T-helper 1 cell (primary cell): ENCODE results near the gene C15orf62.
A peak's percentile ranks its signal among the peaks of the same experiment; 100 is the strongest.

ENCODE experiments used
- DNase-seq, 5 donors: peaks; one replicate each; pipeline ENCODE4 v3.0.0-alpha.2; 2012 to 2020
- total RNA-seq, 4 donors: gene quantifications; one replicate each; lab custom pipeline; 2026; lab: John Stamatoyannopoulos, UW

Gene C15orf62, protein sequence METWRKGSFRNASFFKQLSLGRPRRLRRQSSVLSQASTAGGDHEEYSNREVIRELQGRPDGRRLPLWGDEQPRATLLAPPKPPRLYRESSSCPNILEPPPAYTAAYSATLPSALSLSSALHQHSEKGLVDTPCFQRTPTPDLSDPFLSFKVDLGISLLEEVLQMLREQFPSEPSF
- total RNA-seq = 0.54 to 2.9 (median 1.1) reads per million in 4 donors

DNA sequence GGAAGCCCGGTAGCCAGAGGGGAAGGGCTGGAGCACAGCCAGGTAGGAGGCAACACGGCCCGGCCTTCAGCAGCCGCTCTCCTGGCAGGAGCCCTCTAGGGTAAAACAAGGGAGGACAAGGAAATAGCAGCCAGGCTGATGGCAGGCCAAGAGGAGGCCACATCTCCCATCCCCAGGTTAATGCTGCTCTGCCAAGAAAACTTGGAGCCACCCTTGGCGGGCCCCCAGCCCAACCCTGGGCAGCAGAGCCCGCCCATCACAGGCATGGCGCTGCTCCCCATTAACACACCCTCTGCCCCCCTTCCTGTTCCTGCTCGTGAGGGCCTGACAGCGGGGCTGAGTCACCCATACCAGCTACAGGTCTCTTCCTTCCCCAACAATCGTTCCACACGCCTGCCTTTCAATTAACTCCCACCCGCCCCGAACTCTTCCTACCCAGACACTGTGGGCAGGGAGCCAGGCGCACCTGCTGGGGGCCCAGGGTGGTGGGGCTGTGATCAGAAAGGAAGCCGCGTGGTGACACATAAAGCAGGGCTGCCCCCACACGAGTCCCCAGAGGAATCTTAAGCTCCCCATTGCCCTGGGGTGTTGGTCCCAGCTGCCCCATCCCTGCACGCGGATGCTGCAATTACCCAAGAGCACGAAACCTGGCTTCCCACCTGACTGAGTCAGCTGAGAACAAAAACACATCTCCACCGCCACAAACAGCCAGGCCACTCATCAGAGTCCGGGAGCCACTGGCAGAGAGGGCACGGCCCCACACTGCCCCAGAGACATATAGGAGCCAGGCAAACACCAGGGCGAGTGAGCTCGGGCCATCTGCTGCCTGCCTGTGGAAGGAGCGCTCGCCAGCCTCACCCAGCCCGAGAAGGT, at the start of gene C15orf62:
C15orf62 (plus strand) TSS at position 707 of the 873 bp plus-strand sequence. CDS start 516 bp downstream, outside the sequence.
- peak in 2 of 5 donors; percentile 16 to 23 for DNase-seq

- no peak for DNase-seq
These were observed 48.1 kb upstream of the C15orf62 start for GRCh38 chr15:40721701-40722100.

- DNase-seq = no peak
These were observed 47.4 kb upstream of the C15orf62 start for GRCh38 chr15:40722354-40722753.

DNA sequence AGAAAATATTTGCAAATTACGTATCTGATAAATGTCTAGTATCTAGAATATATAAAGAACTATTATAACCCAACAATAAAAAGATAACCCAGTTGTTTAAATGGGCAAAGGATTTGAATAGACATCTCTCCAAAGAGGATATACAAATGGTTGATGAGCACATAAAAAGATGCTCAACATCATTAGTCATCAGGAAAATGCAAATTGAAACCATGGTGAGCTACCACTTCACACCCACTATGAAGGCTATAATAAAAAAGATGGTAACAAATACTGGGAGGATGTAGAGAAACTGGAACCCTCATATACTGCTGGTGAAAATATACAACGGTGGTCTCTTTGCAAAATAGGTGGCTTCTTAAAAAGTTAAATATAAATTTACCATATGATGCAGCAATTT, 46.8 kb upstream of the C15orf62 start:
- DNase-seq = no peak

DNA sequence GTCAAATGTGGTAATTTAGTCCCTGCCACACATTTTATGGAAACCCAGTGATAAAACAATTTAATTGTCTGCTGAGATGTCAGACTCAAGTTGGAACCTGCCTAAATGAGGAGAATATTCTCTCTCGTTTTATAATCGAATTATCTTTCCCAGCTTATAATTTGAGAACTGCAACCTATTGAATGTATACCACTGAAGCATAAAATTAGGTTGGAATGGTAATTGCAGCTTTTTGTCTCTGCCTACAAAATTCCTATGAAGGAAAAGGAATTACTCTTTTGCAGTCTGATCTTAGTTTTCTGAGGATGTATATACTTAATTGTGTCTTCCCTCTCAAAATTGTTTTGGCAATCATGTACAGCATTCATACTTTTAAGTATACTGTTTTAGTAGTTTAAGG, 45.9 kb upstream of the C15orf62 start:
- DNase-seq = no peak

- no peak for DNase-seq
These were observed 38.7 kb upstream of the C15orf62 start for GRCh38 chr15:40731034-40731433.

- DNase-seq = no peak
These were observed 33.2 kb upstream of the C15orf62 start for GRCh38 chr15:40736575-40736974.

DNA sequence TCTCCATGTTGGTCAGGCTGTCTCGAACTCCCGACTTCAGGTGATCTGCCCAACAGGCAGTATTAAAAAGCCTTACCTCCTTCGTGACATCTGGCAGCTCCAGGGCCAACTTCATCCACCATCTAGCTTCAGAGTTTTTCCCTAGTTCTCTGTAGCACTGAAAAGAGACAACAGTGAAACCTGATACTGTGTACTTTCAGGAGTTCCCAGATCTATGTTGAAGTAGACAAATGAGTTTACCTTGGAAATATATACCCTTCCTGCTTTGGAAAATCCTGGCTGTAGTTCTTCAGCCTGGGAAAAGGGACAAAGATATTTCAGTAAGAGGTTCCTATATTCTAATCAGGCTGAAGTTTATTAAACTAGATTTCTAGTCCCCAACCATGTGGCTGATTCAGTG, 32.7 kb upstream of the C15orf62 start:
- no peak for DNase-seq

- DNase-seq = no peak
These were observed 30.7 kb upstream of the C15orf62 start for GRCh38 chr15:40739047-40739446.

- DNase-seq = no peak
These were observed 29.9 kb upstream of the C15orf62 start for GRCh38 chr15:40739854-40740253.

- DNase-seq = no peak
These were observed 26.3 kb upstream of the C15orf62 start for GRCh38 chr15:40743485-40743901.

- peak; percentile 47 to 79 (median 61) for DNase-seq
These were observed 25.6 kb upstream of the C15orf62 start for GRCh38 chr15:40743921-40744814.

- DNase-seq = no peak
These were observed 25.0 kb upstream of the C15orf62 start for GRCh38 chr15:40744815-40745152.

DNA sequence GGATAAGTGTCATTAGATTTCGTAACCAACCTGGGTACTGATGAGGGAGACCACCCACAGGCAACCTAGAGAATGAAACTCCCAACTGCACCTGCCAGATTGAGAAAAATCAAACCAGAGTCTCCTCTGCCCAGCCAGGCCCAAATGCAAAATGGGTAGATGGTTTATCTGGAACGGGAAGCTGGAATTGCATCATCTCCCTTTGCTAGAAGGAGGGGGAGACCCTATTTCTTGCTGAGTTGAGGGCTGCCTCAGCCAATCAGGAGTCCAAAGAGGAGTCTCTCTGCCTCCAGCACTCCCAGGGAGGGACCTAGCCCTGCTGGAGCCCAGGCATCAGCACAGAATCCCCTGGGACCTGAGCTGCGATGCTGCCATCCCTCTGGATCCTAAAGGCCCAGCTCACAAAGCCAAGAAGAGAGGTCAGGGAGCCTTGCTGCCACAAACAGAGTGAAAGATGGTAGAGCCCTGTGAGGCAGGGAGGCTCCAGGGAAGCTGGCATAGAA, 22.8 kb upstream of the C15orf62 start:
- DNase-seq = no peak

GRCh38 chr15:40747685-40748631, 21.8 kb upstream of the C15orf62 start:
- DNase-seq = no peak

DNA sequence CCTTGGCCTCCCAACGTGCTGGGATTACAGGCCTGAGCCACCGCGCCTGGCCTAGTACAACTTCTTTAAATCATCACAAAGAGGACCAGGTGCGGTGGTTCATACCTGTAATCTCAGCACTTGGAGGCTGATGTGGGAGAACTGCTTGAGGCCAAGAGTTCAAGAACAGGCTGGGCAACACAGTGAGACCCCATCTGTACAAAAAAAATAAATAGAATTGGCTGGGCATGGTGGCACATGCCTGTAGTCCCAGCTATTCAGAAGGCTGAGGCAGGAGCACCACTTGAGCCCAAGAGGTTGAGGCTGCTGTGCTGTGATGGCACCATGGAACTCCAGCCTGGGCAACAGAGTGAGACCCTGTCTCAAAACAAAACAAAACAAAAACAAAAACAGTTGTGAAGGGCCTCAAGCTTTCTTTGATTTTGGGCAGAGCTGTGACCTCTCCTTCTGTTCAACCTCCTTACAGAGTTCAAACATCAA, 20.6 kb upstream of the C15orf62 start:
- no peak for DNase-seq

GRCh38 chr15:40750885-40751284, 18.9 kb upstream of the C15orf62 start:
- DNase-seq = no peak

DNA sequence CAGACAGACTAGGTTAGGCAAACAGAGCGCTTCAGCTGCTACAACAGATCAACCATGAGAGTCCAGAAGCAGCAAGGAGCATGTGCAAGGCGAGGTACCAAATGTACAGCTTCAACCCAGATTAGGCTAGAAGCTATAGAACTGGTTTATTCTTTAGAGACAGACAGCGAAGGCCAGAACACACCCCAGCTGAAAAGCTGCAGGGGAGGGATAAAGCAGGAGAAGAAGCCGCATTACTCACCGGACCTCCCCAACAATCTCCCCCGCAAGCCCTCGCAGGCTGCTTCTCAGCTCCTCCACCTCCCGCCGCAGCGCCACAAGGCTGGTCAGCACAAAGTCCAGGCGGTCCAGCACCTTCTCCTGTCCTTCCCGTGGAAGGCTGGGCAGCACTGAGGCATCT, 18.0 kb upstream of the C15orf62 start:
- DNase-seq = no peak

- DNase-seq = peak in 2 of 5 donors; percentile 20 to 31
These were observed 15.3 kb upstream of the C15orf62 start for GRCh38 chr15:40754574-40754882.

DNA sequence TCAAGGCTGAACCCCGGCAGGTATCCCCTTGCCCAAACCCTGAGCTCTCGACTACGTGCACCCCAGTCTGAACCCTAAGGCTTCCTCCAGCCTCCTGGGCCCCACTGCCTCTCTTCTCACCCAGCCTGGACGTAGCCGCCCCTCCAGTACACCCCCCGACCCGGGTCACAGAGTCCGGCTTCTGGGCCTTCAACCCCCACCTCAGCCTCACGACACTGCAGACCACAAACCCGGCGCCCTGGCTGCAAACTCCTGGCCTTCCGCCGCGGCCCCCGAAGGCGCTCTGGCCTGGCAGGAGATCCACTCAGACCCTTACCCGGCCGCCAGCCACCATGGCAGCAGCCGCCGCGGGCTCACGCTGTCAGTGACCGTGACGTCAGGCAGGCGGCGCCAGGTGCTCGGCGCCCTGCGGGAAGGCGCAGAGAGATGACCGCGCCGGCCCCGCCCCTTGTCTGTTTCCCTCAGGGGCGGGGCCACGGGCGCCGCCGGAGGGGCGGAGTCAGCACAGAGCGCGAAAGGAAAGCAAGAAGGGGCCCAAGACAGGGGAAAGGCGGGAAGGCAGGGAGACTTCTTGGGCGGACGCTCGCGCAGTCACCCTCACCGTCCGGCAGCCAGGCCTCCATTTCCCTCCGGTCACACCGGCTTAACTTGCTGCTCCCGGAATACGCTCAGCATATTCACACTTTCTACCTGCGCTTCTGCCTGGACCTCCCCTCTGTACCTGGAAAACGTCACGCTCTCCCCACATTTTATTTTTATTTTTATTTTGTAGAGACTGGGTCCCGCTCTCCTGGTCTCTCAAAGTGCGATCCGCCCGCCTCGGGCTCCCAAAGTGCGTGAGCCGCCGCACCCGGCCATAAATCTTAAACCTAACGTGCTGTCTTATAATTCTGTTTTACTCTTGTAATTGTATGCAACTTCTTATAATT, 14.6 kb upstream of the C15orf62 start, which contains the start of gene RMDN3:
RMDN3 (minus strand) TSS at position 372 of the 929 bp plus-strand sequence. CDS start 471 bp downstream, outside the sequence.
- peak; percentile 87 to 96 (median 91) for DNase-seq
